DOHH2 (cell line): ENCODE measurements around the gene ESRRA.

Experiments
- EZH2phosphoT487 ChIP-seq: fragments of 200-600 bp; sonication (generic); IDR thresholded peaks from 2 replicates; pipeline ENCODE4 v1.6.1; 2017; ENCODE audit warnings: borderline replicate concordance, mild to moderate bottlenecking, antibody characterized with exemption, low read length, moderate library complexity, mixed read lengths
- TF ChIP-seq, protein P1 (sequence below): fragments of 200-600 bp; sonication (generic); IDR thresholded peaks from one replicate; pipeline ENCODE4 v1.5.1; 2014; ENCODE audit warnings: antibody characterized with exemption, mild to moderate bottlenecking, low read depth, low read length; ENCODE audit not compliant: poor library complexity, severe bottlenecking

DNA sequence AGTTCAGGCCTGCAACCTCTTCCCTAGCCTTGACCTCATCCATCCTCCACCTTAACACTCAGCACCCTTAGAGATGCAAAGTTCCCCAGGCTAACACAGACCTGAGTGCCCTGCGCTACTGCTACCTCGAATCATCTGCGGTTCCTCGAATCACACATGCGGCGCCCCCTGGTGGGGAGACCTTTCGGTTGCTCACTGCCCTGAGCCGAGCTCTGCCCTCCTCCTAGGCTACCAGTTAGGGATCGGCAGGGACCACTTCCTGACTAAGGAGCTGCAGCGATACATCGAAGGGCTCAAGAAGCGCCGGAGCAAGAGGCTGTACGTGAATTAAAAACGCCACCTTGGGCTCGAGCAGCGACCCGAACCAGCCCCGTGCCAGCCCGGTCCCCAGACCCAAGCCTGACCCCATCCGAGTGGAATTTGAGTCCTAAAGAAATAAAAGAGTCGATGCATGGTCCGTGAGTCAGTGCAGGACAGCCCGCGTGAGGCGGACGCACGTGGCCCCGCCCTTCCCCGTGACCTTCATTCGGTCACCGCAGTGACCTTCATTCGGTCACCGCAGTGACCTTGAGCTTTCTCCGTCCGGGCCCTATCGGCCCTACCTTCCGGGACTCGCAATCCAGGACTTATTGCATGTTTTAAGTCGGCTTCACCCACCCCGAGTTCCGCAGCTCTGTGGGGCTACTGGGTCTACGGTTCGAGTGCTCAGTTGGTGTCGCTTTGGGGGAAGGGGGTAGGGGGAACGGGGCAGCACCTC lies 830 bp upstream of the ESRRA start:
- TF ChIP-seq, protein P1, sequence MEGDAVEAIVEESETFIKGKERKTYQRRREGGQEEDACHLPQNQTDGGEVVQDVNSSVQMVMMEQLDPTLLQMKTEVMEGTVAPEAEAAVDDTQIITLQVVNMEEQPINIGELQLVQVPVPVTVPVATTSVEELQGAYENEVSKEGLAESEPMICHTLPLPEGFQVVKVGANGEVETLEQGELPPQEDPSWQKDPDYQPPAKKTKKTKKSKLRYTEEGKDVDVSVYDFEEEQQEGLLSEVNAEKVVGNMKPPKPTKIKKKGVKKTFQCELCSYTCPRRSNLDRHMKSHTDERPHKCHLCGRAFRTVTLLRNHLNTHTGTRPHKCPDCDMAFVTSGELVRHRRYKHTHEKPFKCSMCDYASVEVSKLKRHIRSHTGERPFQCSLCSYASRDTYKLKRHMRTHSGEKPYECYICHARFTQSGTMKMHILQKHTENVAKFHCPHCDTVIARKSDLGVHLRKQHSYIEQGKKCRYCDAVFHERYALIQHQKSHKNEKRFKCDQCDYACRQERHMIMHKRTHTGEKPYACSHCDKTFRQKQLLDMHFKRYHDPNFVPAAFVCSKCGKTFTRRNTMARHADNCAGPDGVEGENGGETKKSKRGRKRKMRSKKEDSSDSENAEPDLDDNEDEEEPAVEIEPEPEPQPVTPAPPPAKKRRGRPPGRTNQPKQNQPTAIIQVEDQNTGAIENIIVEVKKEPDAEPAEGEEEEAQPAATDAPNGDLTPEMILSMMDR = peak; percentile 99
- TF ChIP-seq EZH2phosphoT487 = no peak
